Mesendoderm (in vitro differentiated cells): ENCODE data around the gene DCTN4.

Source experiments
- DNase-seq: peaks from one replicate; pipeline ENCODE4 v3.0.0; 2013
- H2AK5ac ChIP-seq: 2 replicates; pipeline ENCODE4 v1.6.1; 2013; ENCODE audit warnings: low read length, inconsistent platforms
- H2BK120ac ChIP-seq: 2 replicates; pipeline ENCODE4 v1.6.1; 2013; ENCODE audit warnings: low read depth, mild to moderate bottlenecking, low read length, moderate library complexity, mixed read lengths
- H2BK15ac ChIP-seq: replicated peaks from 2 replicates; pipeline ENCODE4 v1.6.1; 2013; ENCODE audit warnings: low read depth, mild to moderate bottlenecking, moderate library complexity
- H2BK5ac ChIP-seq: 2 replicates; pipeline ENCODE4 v1.6.1; 2013; ENCODE audit warnings: low read length, inconsistent platforms
- H3K18ac ChIP-seq: 2 replicates; pipeline ENCODE4 v1.6.1; 2013; ENCODE audit warnings: mild to moderate bottlenecking, low read length, mixed read lengths
- H3K23ac ChIP-seq: one replicate; pipeline ENCODE4 v1.6.1; 2013; ENCODE audit warnings: low read length
- H3K27ac ChIP-seq: 2 replicates; pipeline ENCODE4 v1.5.1; 2013; ENCODE audit warnings: low read depth, mild to moderate bottlenecking, inconsistent platforms, low read length, moderate library complexity
- H3K27me3 ChIP-seq: 2 replicates; pipeline ENCODE4 v1.6.1; 2013; ENCODE audit warnings: low read length, control low read depth, mild to moderate bottlenecking, inconsistent platforms; ENCODE audit not compliant: insufficient read depth, poor library complexity
- H3K36me3 ChIP-seq: 2 replicates; pipeline ENCODE4 v1.6.1; 2013; ENCODE audit warnings: low read length, inconsistent platforms; ENCODE audit not compliant: control insufficient read depth, insufficient read depth
- H3K4ac ChIP-seq: one replicate; pipeline ENCODE4 v1.6.1; 2013; ENCODE audit warnings: low read depth, mild to moderate bottlenecking, low read length, moderate library complexity
- H3K4me1 ChIP-seq: 2 replicates; pipeline ENCODE4 v1.6.1; 2013; ENCODE audit warnings: low read depth, low read length, inconsistent platforms; ENCODE audit not compliant: control insufficient read depth
- H3K4me2 ChIP-seq: 2 replicates; pipeline ENCODE4 v1.6.1; 2013; ENCODE audit warnings: low read length
- H3K4me3 ChIP-seq: 2 replicates; pipeline ENCODE4 v1.5.1; 2013; ENCODE audit warnings: mild to moderate bottlenecking, low read length
- H3K56ac ChIP-seq: one replicate; pipeline ENCODE4 v1.6.1; 2013; ENCODE audit warnings: low read length
- H3K79me1 ChIP-seq: 2 replicates; pipeline ENCODE4 v1.6.1; 2013; ENCODE audit warnings: low read length, inconsistent platforms
- H3K79me2 ChIP-seq: 2 replicates; pipeline ENCODE4 v1.6.1; 2013; ENCODE audit warnings: mild to moderate bottlenecking, low read length; ENCODE audit not compliant: control insufficient read depth, insufficient read depth
- H3K9ac ChIP-seq: 2 replicates; pipeline ENCODE4 v1.6.1; 2013; ENCODE audit warnings: low read length, inconsistent platforms
- H4K5ac ChIP-seq: one replicate; pipeline ENCODE4 v1.6.1; 2013; ENCODE audit warnings: low read length
- H4K8ac ChIP-seq: one replicate; pipeline ENCODE4 v1.6.1; 2013; ENCODE audit warnings: low read depth, mild to moderate bottlenecking, control low read depth, low read length, moderate library complexity
- WGBS: extraction: QIAGEN DNeasy Blood & Tissue Kit; methylation state at CpG from one replicate; pipeline ENCODE4 v1.1.7; 2013; ENCODE audit warnings: low lambda C conversion rate, missing lambda C conversion rate; ENCODE audit not compliant: insufficient coverage; ENCODE audit errors: extremely low coverage; 5-methylcytosine and 5-hydroxymethylcytosine counted together

Gene DCTN4

GRCh38 chr5:150672884-150673275, 85.9 kb downstream of the DCTN4 start:
- Histone ChIP-seq H3K36me3 (no peaks in the 10 kb centered on the region), H4K8ac (no peak overlapping the region), H2AK5ac (peak overlapping the region; percentile 47), H2BK5ac (peak overlapping the region; percentile 51), H3K4me3 (peak overlapping the region; percentile 57), H3K4me2 (peak overlapping the region; percentile 39), H3K27ac (peak overlapping the region; percentile 91), H3K79me1 (no peaks in the 10 kb centered on the region), H4K5ac (no peak overlapping the region), H3K79me2 (no peaks in the 10 kb centered on the region), H2BK120ac (peak overlapping the region; percentile 54), H3K4me1 (peaks cover 15% of the 10 kb centered on the region), H3K27me3 (no peaks in the 10 kb centered on the region), H3K9ac (peak overlapping the region; percentile 88), H2BK15ac (no peak overlapping the region), H3K18ac (peak overlapping the region; percentile 92), H3K56ac (peak overlapping the region; percentile 96), H3K23ac (no peak overlapping the region), H3K4ac (peak overlapping the region; percentile 22)
- WGBS, result no CpG with 5 or more reads among the region's 7 CpGs
- no peak for DNase-seq

GRCh38 chr5:150672237-150672883, 86.5 kb downstream of the DCTN4 start:
- peak overlapping the region; percentile 91 for H3K27ac ChIP-seq
- no peaks in the 10 kb centered on the region for H3K79me1 ChIP-seq
- H3K4me2 ChIP-seq, result peak overlapping the region; percentile 57
- H3K36me3 ChIP-seq, result no peaks in the 10 kb centered on the region
- H3K23ac ChIP-seq, result no peak overlapping the region
- H3K56ac ChIP-seq, result peak overlapping the region; percentile 96
- H3K4me3 ChIP-seq, result peak overlapping the region; percentile 57
- no peak overlapping the region for H2BK15ac ChIP-seq
- H3K18ac ChIP-seq, result peak overlapping the region; percentile 92
- H4K8ac ChIP-seq, result no peak overlapping the region
- H2AK5ac ChIP-seq, result no peak overlapping the region
- no CpG with 5 or more reads among the region's 38 CpGs for WGBS
- H3K27me3 ChIP-seq, result no peaks in the 10 kb centered on the region
- peak overlapping the region; percentile 80 for H2BK5ac ChIP-seq
- peak overlapping the region; percentile 88 for H3K9ac ChIP-seq
- peak overlapping the region; percentile 63 for H2BK120ac ChIP-seq
- H3K4me1 ChIP-seq, result peaks cover 15% of the 10 kb centered on the region
- DNase-seq, result peak; percentile 93
- no peaks in the 10 kb centered on the region for H3K79me2 ChIP-seq
- peak overlapping the region; percentile 90 for H3K4ac ChIP-seq
- no peak overlapping the region for H4K5ac ChIP-seq

- no peak overlapping the region for H2AK5ac ChIP-seq
- peak overlapping the region; percentile 57 for H3K4me2 ChIP-seq
- peak; percentile 79 for DNase-seq
- no peaks in the 10 kb centered on the region for H3K79me1 ChIP-seq
- peak overlapping the region; percentile 94 for H4K8ac ChIP-seq
- H3K18ac ChIP-seq, result peak overlapping the region; percentile 92
- peak overlapping the region; percentile 63 for H2BK120ac ChIP-seq
- H3K4ac ChIP-seq, result peak overlapping the region; percentile 90
- peak overlapping the region; percentile 91 for H3K27ac ChIP-seq
- peak overlapping the region; percentile 60 for H2BK15ac ChIP-seq
- H3K4me1 ChIP-seq, result peaks cover 15% of the 10 kb centered on the region
- peak overlapping the region; percentile 96 for H3K56ac ChIP-seq
- no CpG with 5 or more reads among the region's 51 CpGs for WGBS
- peak overlapping the region; percentile 80 for H2BK5ac ChIP-seq
- H3K9ac ChIP-seq, result peak overlapping the region; percentile 88
- H3K27me3 ChIP-seq, result no peaks in the 10 kb centered on the region
- peak overlapping the region; percentile 48 for H3K23ac ChIP-seq
- no peak overlapping the region for H4K5ac ChIP-seq
- peak overlapping the region; percentile 57 for H3K4me3 ChIP-seq
- no peaks in the 10 kb centered on the region for H3K36me3 ChIP-seq
- H3K79me2 ChIP-seq, result no peaks in the 10 kb centered on the region
These were observed 87.1 kb downstream of the DCTN4 start for GRCh38 chr5:150671509-150672236.

DNA sequence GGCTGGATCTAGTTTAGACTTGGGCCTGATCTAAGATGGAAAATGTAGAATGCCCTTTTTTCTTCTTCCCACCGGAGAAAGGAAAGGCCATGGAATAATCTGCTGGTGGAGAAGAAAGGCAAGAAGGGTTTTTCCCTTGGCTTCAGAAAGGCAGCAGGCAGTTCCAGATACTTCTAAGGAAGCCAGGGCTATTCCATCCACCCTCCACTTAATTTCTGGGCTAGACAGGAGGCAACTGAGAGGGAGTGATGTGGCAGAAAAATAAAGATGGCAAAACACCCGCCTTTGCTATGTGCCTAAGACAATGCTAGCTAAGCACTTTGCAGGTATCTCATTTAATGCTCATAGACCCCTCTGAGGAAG, 87.9 kb downstream of the DCTN4 start:
- no CpG with 5 or more reads among the region's 2 CpGs for WGBS
- peaks cover 15% of the 10 kb centered on the region for H3K4me1 ChIP-seq
- H2BK5ac ChIP-seq, result peak overlapping the region; percentile 47
- peak overlapping the region; percentile 88 for H3K9ac ChIP-seq
- no peaks in the 10 kb centered on the region for H3K27me3 ChIP-seq
- H3K27ac ChIP-seq, result peak overlapping the region; percentile 91
- H3K56ac ChIP-seq, result peak overlapping the region; percentile 96
- H3K23ac ChIP-seq, result no peak overlapping the region
- peak overlapping the region; percentile 92 for H3K18ac ChIP-seq
- H4K5ac ChIP-seq, result no peak overlapping the region
- H3K4ac ChIP-seq, result no peak overlapping the region
- H3K4me3 ChIP-seq, result peak overlapping the region; percentile 57
- H2AK5ac ChIP-seq, result no peak overlapping the region
- H2BK120ac ChIP-seq, result no peak overlapping the region
- H4K8ac ChIP-seq, result no peak overlapping the region
- DNase-seq, result peak; percentile 53
- no peak overlapping the region for H2BK15ac ChIP-seq
- no peaks in the 10 kb centered on the region for H3K36me3 ChIP-seq
- no peaks in the 10 kb centered on the region for H3K79me1 ChIP-seq
- no peaks in the 10 kb centered on the region for H3K79me2 ChIP-seq
- H3K4me2 ChIP-seq, result peak overlapping the region; percentile 57

- Histone ChIP-seq H3K27ac (peak overlapping the region; percentile 91), H3K4me3 (no peak overlapping the region), H3K18ac (peak overlapping the region; percentile 92), H3K9ac (peak overlapping the region; percentile 6), H4K5ac (no peak overlapping the region), H3K23ac (no peak overlapping the region), H2BK5ac (peak overlapping the region; percentile 7), H2BK15ac (no peak overlapping the region), H3K4me2 (peak overlapping the region; percentile 1), H3K79me2 (no peaks in the 10 kb centered on the region), H2BK120ac (no peak overlapping the region), H3K79me1 (no peaks in the 10 kb centered on the region), H3K4ac (no peak overlapping the region), H2AK5ac (no peak overlapping the region), H3K56ac (peak overlapping the region; percentile 96), H3K4me1 (peaks cover 15% of the 10 kb centered on the region), H3K27me3 (no peaks in the 10 kb centered on the region), H3K36me3 (no peaks in the 10 kb centered on the region), H4K8ac (no peak overlapping the region)
- DNase-seq, result peak; percentile 90
- WGBS, result no CpG with 5 or more reads among the region's 14 CpGs
These were observed 88.4 kb downstream of the DCTN4 start for GRCh38 chr5:150670275-150670947.
